SU-DHL-6 (cell line): ENCODE results near the gene RBM23.

Experiments used
- CTCF ChIP-seq: fragments of 200-600 bp; sonication (generic); IDR thresholded peaks from one replicate; pipeline ENCODE4 v1.5.1; 2017; ENCODE audit warnings: antibody characterized with exemption, mild to moderate bottlenecking, low read length, moderate library complexity; ENCODE audit not compliant: insufficient read depth, poor library complexity, severe bottlenecking
- EZH2phosphoT487 ChIP-seq: fragments of 200-600 bp; sonication (generic), shearing (Covaris generic); conservative IDR thresholded peaks from 2 replicates; pipeline ENCODE4 v1.6.1; 2018; ENCODE audit warnings: mild to moderate bottlenecking, antibody characterized with exemption, low read length, moderate library complexity, mixed read lengths

- TF ChIP-seq CTCF (no peak), EZH2phosphoT487 (no peak)
Measured at GRCh38 chr14:22847661-22848341, 71.1 kb downstream of the RBM23 start.
